GM21528 (cell line): ENCODE results near the gene MAP2K6.
"Not testable (repeated sequence)": the region's sequence is repeated elsewhere in the genome, so short reads cannot be mapped to it uniquely, and the experiment has no call there.

ENCODE experiments used
- ATAC-seq: cut with Tn5 transposase; IDR thresholded peaks from one replicate; pipeline ENCODE4 v1.9.1; 2021; ENCODE audit warnings: mild to moderate bottlenecking, moderate library complexity; ENCODE audit not compliant: unreplicated experiment, low FRiP score

Gene MAP2K6

GRCh38 chr17:69451416-69452394, 37.2 kb downstream of the MAP2K6 start:
- ATAC-seq, result peak; percentile 96

- ATAC-seq, result no peak
Measured at GRCh38 chr17:69452664-69453260, 38.3 kb downstream of the MAP2K6 start.

- no peak for ATAC-seq
Measured at GRCh38 chr17:69454051-69454450, 39.6 kb downstream of the MAP2K6 start.

- no peak for ATAC-seq
Measured at GRCh38 chr17:69455040-69455439, 40.5 kb downstream of the MAP2K6 start.

GRCh38 chr17:69457603-69458002, 43.1 kb downstream of the MAP2K6 start:
- no peak for ATAC-seq

GRCh38 chr17:69460963-69461922, 46.7 kb downstream of the MAP2K6 start:
- no peak for ATAC-seq

- no peak for ATAC-seq
Measured at GRCh38 chr17:69461951-69462369, 47.5 kb downstream of the MAP2K6 start.

- no peak for ATAC-seq
Measured at GRCh38 chr17:69462882-69463281, 48.4 kb downstream of the MAP2K6 start.

- ATAC-seq, result no peak
Measured at GRCh38 chr17:69466451-69466850, 52.0 kb downstream of the MAP2K6 start.

- no peak for ATAC-seq
Measured at GRCh38 chr17:69466905-69467667, 52.6 kb downstream of the MAP2K6 start.

GRCh38 chr17:69468207-69468606, 53.7 kb downstream of the MAP2K6 start:
- no peak for ATAC-seq

GRCh38 chr17:69470702-69471101, 56.2 kb downstream of the MAP2K6 start:
- ATAC-seq, result no peak

GRCh38 chr17:69471406-69471805, 56.9 kb downstream of the MAP2K6 start:
- no peak for ATAC-seq

GRCh38 chr17:69473841-69474831, 59.6 kb downstream of the MAP2K6 start:
- no peak for ATAC-seq

- no peak for ATAC-seq
Measured at GRCh38 chr17:69477204-69477902, 62.9 kb downstream of the MAP2K6 start.

GRCh38 chr17:69477903-69478266, 63.4 kb downstream of the MAP2K6 start:
- ATAC-seq, result no peak

GRCh38 chr17:69478916-69479315, 64.4 kb downstream of the MAP2K6 start:
- ATAC-seq, result no peak

GRCh38 chr17:69479756-69480155, 65.3 kb downstream of the MAP2K6 start:
- not testable (repeated sequence) for ATAC-seq
